Trophoblast cell (in vitro differentiated cells and primary cell): ENCODE results near the gene ENKUR.
"Not testable (repeated sequence)": the region's sequence is repeated elsewhere in the genome, so short reads cannot be mapped to it uniquely, and the experiment has no call there.

ENCODE experiments used
- DNase-seq, 2 donors: peaks; one replicate each; pipeline ENCODE4 v3.0.0-alpha.2; 2016
- H2AFZ ChIP-seq: 2 replicates; pipeline ENCODE4 v1.6.1; 2013; ENCODE audit warnings: low read length, moderate library complexity, mild to moderate bottlenecking; ENCODE audit not compliant: insufficient read depth, poor library complexity
- H2AK5ac ChIP-seq: 2 replicates; pipeline ENCODE4 v1.6.1; 2013; ENCODE audit warnings: mild to moderate bottlenecking, low read length
- H2BK120ac ChIP-seq: 2 replicates; pipeline ENCODE4 v1.6.1; 2013; ENCODE audit warnings: low read length, mild to moderate bottlenecking, moderate library complexity; ENCODE audit not compliant: insufficient read depth, poor library complexity
- H2BK12ac ChIP-seq: 2 replicates; pipeline ENCODE4 v1.6.1; 2013; ENCODE audit warnings: mild to moderate bottlenecking, low read length, moderate library complexity
- H2BK5ac ChIP-seq: 2 replicates; pipeline ENCODE4 v1.6.1; 2013; ENCODE audit warnings: low read length, low read depth, moderate library complexity, mild to moderate bottlenecking; ENCODE audit not compliant: poor library complexity
- H3K14ac ChIP-seq: 2 replicates; pipeline ENCODE4 v1.6.1; 2013; ENCODE audit warnings: mild to moderate bottlenecking, low read length
- H3K18ac ChIP-seq: 2 replicates; pipeline ENCODE4 v1.6.1; 2013; ENCODE audit warnings: mild to moderate bottlenecking, low read length
- H3K23ac ChIP-seq: 2 replicates; pipeline ENCODE4 v1.6.1; 2013; ENCODE audit warnings: low read length
- H3K27ac ChIP-seq: 2 replicates; pipeline ENCODE4 v1.5.1; 2013; ENCODE audit warnings: low read depth, mild to moderate bottlenecking, inconsistent platforms, low read length, moderate library complexity
- H3K27me3 ChIP-seq: 2 replicates; pipeline ENCODE4 v1.6.1; 2013; ENCODE audit warnings: inconsistent platforms, mild to moderate bottlenecking, low read length, moderate library complexity; ENCODE audit not compliant: insufficient read depth
- H3K36me3 ChIP-seq, 2 experiments: 1 replicate in 1 of 2; 2 replicates in 1 of 2; pipeline ENCODE4 v1.6.1; 2013; ENCODE audit warnings: low read length in 2 of 2, mild to moderate bottlenecking in 2 of 2, moderate library complexity in 1 of 2; ENCODE audit not compliant: insufficient read depth in 2 of 2, control insufficient read depth in 1 of 2
- H3K4ac ChIP-seq: 2 replicates; pipeline ENCODE4 v1.6.1; 2013; ENCODE audit warnings: low read depth, mild to moderate bottlenecking, low read length, moderate library complexity
- H3K4me1 ChIP-seq, 2 experiments: 1 replicate in 1 of 2; 2 replicates in 1 of 2; pipeline ENCODE4 v1.6.1; 2013; ENCODE audit warnings: low read length in 2 of 2, mild to moderate bottlenecking in 2 of 2, moderate library complexity in 1 of 2; ENCODE audit not compliant: insufficient read depth in 2 of 2, control insufficient read depth in 1 of 2
- H3K4me2 ChIP-seq: 2 replicates; pipeline ENCODE4 v1.6.1; 2013; ENCODE audit warnings: inconsistent platforms, mild to moderate bottlenecking, low read length, moderate library complexity
- H3K4me3 ChIP-seq: 2 replicates; pipeline ENCODE4 v1.5.1; 2013; ENCODE audit warnings: mild to moderate bottlenecking, low read depth, low read length, inconsistent platforms
- H3K79me1 ChIP-seq: one replicate; pipeline ENCODE4 v1.6.1; 2013; ENCODE audit warnings: low read length
- H3K79me2 ChIP-seq: 2 replicates; pipeline ENCODE4 v1.6.1; 2013; ENCODE audit warnings: low read length, mild to moderate bottlenecking; ENCODE audit not compliant: control insufficient read depth, insufficient read depth, poor library complexity
- H3K9ac ChIP-seq: 2 replicates; pipeline ENCODE4 v1.6.1; 2013; ENCODE audit warnings: mild to moderate bottlenecking, low read length
- H3K9me3 ChIP-seq: 2 replicates; pipeline ENCODE4 v1.6.1; 2013; ENCODE audit warnings: low read depth, mild to moderate bottlenecking, control low read depth, inconsistent platforms, low read length; ENCODE audit not compliant: insufficient read depth
- H4K12ac ChIP-seq: 2 replicates; pipeline ENCODE4 v1.6.1; 2013; ENCODE audit warnings: low read depth, mild to moderate bottlenecking, low read length, moderate library complexity
- H4K8ac ChIP-seq: 2 replicates; pipeline ENCODE4 v1.6.1; 2013; ENCODE audit warnings: low read depth, mild to moderate bottlenecking, low read length, moderate library complexity
- H4K91ac ChIP-seq: one replicate; pipeline ENCODE4 v1.6.1; 2013; ENCODE audit warnings: low read depth, mild to moderate bottlenecking, low read length, moderate library complexity
- WGBS: extraction: QIAGEN DNeasy Blood & Tissue Kit; methylation state at CpG from one replicate; pipeline ENCODE4 v1.1.7; 2013; ENCODE audit warnings: missing lambda C conversion rate; ENCODE audit not compliant: insufficient read length, insufficient coverage; ENCODE audit errors: extremely low coverage; 5-methylcytosine and 5-hydroxymethylcytosine counted together

The ENKUR gene

GRCh38 chr10:24958091-24958720 lies 57.8 kb downstream of the ENKUR start:
- Histone ChIP-seq H3K23ac (no peak overlapping the region), H2BK120ac (no peak overlapping the region), H3K79me2 (no peaks in the 10 kb centered on the region), H3K4me2 (no peak overlapping the region), H3K4ac (no peak overlapping the region), H3K4me1 (no peaks in the 10 kb centered on the region), H3K4me3 (no peak overlapping the region), H3K79me1 (no peaks in the 10 kb centered on the region), H2AK5ac (no peak overlapping the region), H3K9ac (no peak overlapping the region), H3K9me3 (no peaks in the 10 kb centered on the region), H3K36me3 (no peaks in the 10 kb centered on the region), H4K91ac (no peak overlapping the region), H4K8ac (no peak overlapping the region), H3K18ac (no peak overlapping the region), H2BK12ac (no peak overlapping the region), H3K27ac (no peak overlapping the region), H3K14ac (no peak overlapping the region), H2BK5ac (no peak overlapping the region), H2AFZ (no peak overlapping the region), H3K27me3 (no peaks in the 10 kb centered on the region), H4K12ac (no peak overlapping the region)
- no CpG with 5 or more reads among the region's 4 CpGs for WGBS
- peak in 1 of 2 donors; percentile 69 for DNase-seq

GRCh38 chr10:24957624-24958051 lies 58.3 kb downstream of the ENKUR start:
- not testable (repeated sequence) for H3K23ac ChIP-seq, H3K79me1 ChIP-seq, H4K8ac ChIP-seq, H3K18ac ChIP-seq, H3K9ac ChIP-seq, H3K27me3 ChIP-seq, H2BK5ac ChIP-seq, H3K4me3 ChIP-seq, H3K4ac ChIP-seq, H4K91ac ChIP-seq, H3K36me3 ChIP-seq, H2BK12ac ChIP-seq, H4K12ac ChIP-seq, H3K9me3 ChIP-seq, H2AFZ ChIP-seq, H2AK5ac ChIP-seq, DNase-seq, H3K14ac ChIP-seq, H2BK120ac ChIP-seq, H3K79me2 ChIP-seq, H3K4me2 ChIP-seq, H3K4me1 ChIP-seq, H3K27ac ChIP-seq
- WGBS: no CpG with 5 or more reads among the region's 6 CpGs

GRCh38 chr10:24953675-24954074 lies 62.3 kb downstream of the ENKUR start:
- Histone ChIP-seq H3K79me2 (peaks cover 5% of the 10 kb centered on the region), H2BK120ac (no peak overlapping the region), H3K4me2 (peak overlapping the region; percentile 91), H3K4me1 (peaks cover 4 to 9% of the 10 kb centered on the region in 2 experiments), H4K8ac (no peak overlapping the region), H3K36me3 (no peaks in the 10 kb centered on the region), H2BK12ac (no peak overlapping the region), H3K27me3 (no peaks in the 10 kb centered on the region), H4K12ac (no peak overlapping the region), H2BK5ac (no peak overlapping the region), H2AFZ (no peak overlapping the region), H3K9me3 (no peaks in the 10 kb centered on the region), H3K23ac (no peak overlapping the region), H4K91ac (no peak overlapping the region), H3K79me1 (peaks cover 9% of the 10 kb centered on the region), H3K27ac (no peak overlapping the region), H3K14ac (no peak overlapping the region), H3K4me3 (no peak overlapping the region), H3K18ac (no peak overlapping the region), H3K9ac (no peak overlapping the region), H3K4ac (no peak overlapping the region), H2AK5ac (no peak overlapping the region)
- no CpG with 5 or more reads among the region's 11 CpGs for WGBS
- DNase-seq: no peak

GRCh38 chr10:24952707-24953645 lies 63.0 kb downstream of the ENKUR start:
- peak overlapping the region; percentile 78 for H2BK120ac ChIP-seq
- no peak overlapping the region for H3K9ac ChIP-seq
- peaks cover 9% of the 10 kb centered on the region for H3K79me1 ChIP-seq
- peak overlapping the region; percentile 78 for H3K14ac ChIP-seq
- no peak overlapping the region for H3K27ac ChIP-seq
- H3K27me3 ChIP-seq: no peaks in the 10 kb centered on the region
- peak in 1 of 2 donors; percentile 43 for DNase-seq
- H3K4ac ChIP-seq: peak overlapping the region; percentile 14
- peak overlapping the region; percentile 87 for H2AFZ ChIP-seq
- H3K4me3 ChIP-seq: peak overlapping the region; percentile 80
- no peaks in the 10 kb centered on the region for H3K36me3 ChIP-seq
- peaks cover 4 to 9% of the 10 kb centered on the region in 2 experiments for H3K4me1 ChIP-seq
- H3K23ac ChIP-seq: no peak overlapping the region
- peak overlapping the region; percentile 52 for H3K18ac ChIP-seq
- peak overlapping the region; percentile 91 for H3K4me2 ChIP-seq
- peak overlapping the region; percentile 68 for H4K12ac ChIP-seq
- H4K8ac ChIP-seq: peak overlapping the region; percentile 83
- peaks cover 5% of the 10 kb centered on the region for H3K79me2 ChIP-seq
- H2BK5ac ChIP-seq: no peak overlapping the region
- no peak overlapping the region for H2AK5ac ChIP-seq
- no peak overlapping the region for H2BK12ac ChIP-seq
- WGBS: no CpG with 5 or more reads among the region's 53 CpGs
- no peaks in the 10 kb centered on the region for H3K9me3 ChIP-seq
- peak overlapping the region; percentile 80 for H4K91ac ChIP-seq
